HG02623 (cell line): ENCODE measurements around the gene NUP54.

Experiments
- ATAC-seq: cut with Tn5 transposase; IDR thresholded peaks from one replicate; pipeline ENCODE4 v1.9.1; 2021; ENCODE audit warnings: moderate library complexity; ENCODE audit not compliant: unreplicated experiment

NUP54 gene, protein sequence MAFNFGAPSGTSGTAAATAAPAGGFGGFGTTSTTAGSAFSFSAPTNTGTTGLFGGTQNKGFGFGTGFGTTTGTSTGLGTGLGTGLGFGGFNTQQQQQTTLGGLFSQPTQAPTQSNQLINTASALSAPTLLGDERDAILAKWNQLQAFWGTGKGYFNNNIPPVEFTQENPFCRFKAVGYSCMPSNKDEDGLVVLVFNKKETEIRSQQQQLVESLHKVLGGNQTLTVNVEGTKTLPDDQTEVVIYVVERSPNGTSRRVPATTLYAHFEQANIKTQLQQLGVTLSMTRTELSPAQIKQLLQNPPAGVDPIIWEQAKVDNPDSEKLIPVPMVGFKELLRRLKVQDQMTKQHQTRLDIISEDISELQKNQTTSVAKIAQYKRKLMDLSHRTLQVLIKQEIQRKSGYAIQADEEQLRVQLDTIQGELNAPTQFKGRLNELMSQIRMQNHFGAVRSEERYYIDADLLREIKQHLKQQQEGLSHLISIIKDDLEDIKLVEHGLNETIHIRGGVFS

GRCh38 chr4:76148142-76148865, at the start of gene NUP54:
Gene NUP54, minus strand, starts transcription at chr4:76148397. Its CDS starts 23 bp downstream, at chr4:76148374.
- ATAC-seq, result peak; percentile 98

GRCh38 chr4:76197031-76197743, 49.0 kb upstream of the NUP54 start:
- no peak for ATAC-seq

- no peak for ATAC-seq
Measured at GRCh38 chr4:76196376-76196775, 48.2 kb upstream of the NUP54 start.

DNA sequence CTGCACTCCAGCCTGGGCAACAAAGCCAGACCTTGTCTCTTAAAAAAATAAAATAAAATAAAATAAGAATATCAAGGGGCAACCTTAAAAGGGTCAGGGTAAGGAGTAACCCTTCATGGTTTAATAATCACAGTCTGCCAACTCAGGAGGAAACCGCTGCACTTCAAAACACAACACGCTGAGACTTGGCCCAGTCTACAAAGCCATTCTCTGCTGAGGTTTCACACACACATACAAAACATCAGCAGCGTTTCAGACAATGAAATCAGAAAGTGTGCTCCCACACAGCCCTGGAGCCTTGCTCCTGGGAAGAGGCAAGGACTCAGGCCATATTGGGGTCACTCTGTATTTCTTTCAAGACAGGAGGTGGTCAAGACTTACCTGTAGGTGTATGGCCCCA, 47.1 kb upstream of the NUP54 start:
- ATAC-seq, result no peak

DNA sequence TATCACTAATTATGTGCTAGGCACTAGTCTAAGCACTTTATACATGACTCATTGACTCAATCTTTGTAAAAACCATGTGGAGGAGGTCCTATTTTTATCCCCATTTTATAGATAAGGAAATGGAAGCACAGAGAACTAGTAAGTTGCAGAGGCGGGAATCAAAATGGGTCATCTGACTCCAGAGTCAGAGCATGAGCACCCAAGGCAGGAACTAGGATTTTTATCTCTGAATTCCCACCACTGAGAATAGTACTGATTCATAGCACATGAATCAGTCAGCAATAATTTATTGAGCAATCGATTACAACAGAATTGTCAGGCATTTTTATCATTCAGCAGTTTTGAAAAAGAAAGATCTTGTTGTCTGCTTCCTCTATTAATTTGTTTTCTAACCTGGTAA, 46.1 kb upstream of the NUP54 start:
- no peak for ATAC-seq

DNA sequence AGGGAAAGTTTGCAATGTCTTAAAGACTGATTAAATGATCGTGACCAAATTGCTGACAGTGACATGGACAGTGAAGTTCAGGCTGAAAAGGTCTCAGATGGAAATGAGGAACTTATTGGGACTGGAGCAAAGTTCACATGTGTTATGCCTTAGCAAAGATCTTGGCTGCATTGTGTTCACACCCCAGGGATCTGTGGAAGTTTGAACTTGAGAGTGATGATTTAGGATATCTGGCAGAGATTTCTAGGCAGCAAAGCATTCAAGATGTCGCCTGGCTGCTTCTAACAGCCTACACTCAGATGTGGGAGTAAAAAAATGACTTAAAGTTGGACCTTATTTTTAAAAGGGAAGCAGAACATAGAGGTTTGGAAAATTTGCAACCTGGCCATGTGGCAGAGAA, 44.0 kb upstream of the NUP54 start:
- ATAC-seq, result no peak

GRCh38 chr4:76188557-76188956, 40.4 kb upstream of the NUP54 start:
- no peak for ATAC-seq

- ATAC-seq, result no peak
Measured at GRCh38 chr4:76188149-76188548, 40.0 kb upstream of the NUP54 start.

- ATAC-seq, result no peak
Measured at GRCh38 chr4:76187152-76187551, 39.0 kb upstream of the NUP54 start.

DNA sequence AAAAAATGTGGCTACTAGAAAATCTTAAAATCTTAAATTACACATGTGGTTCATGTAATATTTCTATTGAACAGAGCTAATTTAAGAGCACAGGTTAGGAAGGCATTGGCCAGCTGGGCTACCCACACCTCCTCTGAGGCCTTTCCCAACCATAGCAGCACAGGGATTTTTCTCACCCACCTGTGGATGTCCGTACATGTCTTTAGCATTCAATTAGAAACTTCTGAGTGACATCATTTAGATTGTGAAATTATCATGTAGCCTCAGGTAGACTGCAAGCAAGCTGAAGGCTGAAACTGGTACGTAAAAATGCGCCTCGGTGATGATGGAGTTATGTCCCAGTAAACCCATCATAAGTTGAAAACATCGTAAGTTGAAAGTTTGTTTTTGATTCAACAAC, 34.3 kb upstream of the NUP54 start:
- ATAC-seq, result no peak

DNA sequence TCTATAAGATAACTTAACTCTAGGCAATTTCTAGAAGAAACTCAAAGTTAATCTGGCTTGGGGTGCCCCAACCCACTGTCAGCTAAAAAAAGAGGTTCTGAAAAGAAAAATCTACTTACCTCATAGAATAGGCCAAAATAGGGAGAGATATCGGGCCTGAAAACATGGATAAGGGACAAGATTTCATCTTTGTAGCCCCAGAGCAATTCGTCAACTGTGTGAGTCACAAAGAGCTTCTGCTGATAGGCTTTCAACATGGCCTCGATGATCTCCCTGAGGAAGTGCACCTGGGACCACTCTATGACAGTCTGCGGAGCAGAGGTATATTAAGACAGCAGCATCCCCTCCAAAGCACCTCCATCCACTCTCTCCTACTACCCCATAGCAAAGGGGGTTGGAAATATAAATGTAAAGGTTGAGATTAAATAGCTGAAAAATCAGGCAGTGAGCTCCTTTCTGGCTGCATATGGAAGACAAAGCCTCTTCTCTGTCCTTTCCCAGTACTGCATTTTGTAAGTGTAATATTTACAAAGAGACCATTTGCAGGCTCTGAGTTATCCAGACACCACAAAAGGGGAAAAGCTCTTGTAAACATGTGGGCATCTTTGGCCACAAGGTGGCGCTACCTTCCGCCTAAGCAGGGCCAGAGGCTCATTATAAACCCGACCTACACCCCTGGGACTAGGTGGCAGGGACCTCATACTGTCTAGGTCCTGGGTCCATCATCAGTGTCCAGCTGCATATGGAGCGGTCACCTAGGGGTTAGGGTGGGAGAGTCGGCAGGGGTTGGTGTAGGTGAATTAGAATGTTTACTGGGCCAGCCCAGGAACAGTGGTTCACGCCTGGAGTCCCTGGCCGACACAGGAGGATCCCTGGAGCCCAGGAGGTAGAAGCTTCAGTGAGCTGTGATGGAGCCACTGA, 31.5 kb upstream of the NUP54 start:
- peak; percentile 87 for ATAC-seq

DNA sequence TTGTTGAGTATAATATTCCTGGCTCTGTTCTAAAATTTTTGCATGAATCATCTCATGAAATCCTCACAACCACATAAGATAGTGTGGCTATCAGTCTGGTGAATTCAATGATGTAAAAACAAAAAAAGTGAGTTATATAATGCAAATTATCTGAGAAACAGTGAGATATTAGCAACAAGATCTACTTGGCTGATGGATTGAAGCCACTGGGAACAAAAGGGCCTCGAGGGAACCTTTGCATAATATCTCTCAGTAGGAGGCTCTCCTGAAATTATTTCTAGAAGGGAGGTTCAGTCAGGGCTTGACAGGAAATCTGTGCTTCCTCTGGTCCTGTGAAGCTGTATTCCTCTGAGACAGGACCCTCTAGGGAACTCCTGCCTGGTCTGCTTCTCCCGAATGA, 30.1 kb upstream of the NUP54 start:
- ATAC-seq, result no peak

GRCh38 chr4:76177709-76178108, 29.5 kb upstream of the NUP54 start:
- no peak for ATAC-seq

- ATAC-seq, result no peak
Measured at GRCh38 chr4:76175336-76175735, 27.1 kb upstream of the NUP54 start.

GRCh38 chr4:76174216-76174615, 26.0 kb upstream of the NUP54 start:
- no peak for ATAC-seq

DNA sequence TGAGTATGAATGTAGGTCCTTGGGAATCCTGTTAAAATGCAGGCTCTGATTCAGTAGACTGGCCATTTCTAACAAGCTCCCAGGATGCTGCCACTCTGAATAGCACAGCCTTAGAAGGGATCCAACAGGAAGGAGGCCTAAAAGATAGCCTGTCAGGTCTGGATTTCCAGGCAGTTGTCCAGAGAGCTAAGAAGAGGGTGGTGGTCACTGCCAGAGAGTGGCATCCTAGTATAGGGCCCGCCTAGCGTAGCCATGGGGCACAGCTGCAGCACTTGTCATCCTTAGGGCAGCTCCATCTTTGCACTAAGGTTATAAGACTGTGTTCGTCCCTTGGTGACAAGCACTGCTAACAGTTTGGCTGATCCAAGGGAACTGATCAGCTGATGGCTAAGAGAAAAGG, 20.5 kb upstream of the NUP54 start:
- no peak for ATAC-seq

DNA sequence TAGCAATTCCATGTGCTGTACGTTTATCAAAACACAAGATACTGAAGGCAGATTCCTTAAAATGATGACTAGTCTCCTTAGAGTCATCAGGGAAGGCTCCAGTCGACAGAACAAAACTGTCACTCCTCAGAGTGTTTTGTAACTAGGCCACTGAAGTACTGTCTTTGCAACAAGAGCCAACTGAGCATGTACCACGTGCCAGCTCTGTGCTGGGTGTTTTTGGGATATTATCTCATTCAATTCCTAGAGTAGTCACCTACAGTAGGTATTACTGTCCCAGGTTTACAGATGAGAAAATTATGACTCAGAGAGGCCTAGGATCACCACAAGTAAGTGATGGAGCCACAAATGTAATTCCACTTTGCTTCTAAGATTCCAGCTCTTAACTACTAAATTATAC, 18.3 kb upstream of the NUP54 start:
- ATAC-seq, result no peak

- ATAC-seq, result no peak
Measured at GRCh38 chr4:76160355-76160754, 12.2 kb upstream of the NUP54 start.

DNA sequence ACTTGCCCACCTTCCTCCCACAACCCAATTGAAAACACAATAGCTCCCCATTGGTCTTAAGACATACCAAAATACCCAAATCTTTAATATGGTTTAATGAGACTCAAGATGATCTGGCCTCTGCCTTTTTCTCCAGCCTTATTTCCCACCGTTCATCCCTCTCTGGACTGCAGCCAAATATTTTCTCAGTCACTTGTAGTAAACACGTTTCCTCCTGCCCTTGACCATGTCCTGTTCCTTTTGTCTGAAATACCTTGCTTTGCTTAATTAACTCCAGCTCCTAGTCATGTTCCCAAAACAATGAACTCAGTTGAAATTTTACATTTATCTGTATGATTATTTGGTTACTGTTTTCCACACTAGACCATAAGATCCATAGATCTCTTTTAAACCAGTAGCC, 8.4 kb upstream of the NUP54 start:
- no peak for ATAC-seq

- ATAC-seq, result no peak
Measured at GRCh38 chr4:76155979-76156378, 7.8 kb upstream of the NUP54 start.

DNA sequence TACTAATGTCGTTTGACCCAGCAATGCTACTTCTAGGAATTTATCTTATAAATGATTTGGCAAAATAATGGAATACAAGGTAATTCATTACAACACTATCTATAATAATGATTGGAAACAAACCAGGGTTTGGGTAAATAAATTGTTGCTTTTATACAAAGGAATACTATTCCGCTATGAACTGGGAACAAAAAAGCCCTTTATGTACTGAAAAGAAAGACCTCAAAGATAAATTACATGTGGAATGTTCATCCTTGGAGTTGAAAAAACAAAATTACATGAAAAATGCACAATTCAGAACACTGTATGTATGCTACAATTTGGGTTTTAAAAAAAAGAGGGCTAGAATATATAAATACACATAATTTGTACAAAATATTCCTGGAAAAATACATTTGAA, 5.2 kb upstream of the NUP54 start:
- no peak for ATAC-seq
